WTC11 (cell line): ENCODE data around the gene AP4S1. TPM values are rescaled to one million over a fixed set of nuclear protein-coding genes. Genes with fewer than 3 reads are reported as not detected.
A peak's percentile ranks its signal among the peaks of the same experiment; 100 is the strongest.

Experiments used
- ATAC-seq: fragments of 200-7000 bp; cut with Tn5 transposase; 2 replicates; pipeline ENCODE4 v1.10.0; 2021; ENCODE audit warnings: mild to moderate bottlenecking, moderate library complexity
- CTCF ChIA-PET: fragments of 300-600 bp; sonication (Branson Sonifier 250); formaldehyde crosslinking; loops from one replicate; lab custom pipeline; 2021; ENCODE audit warnings: antibody characterized with exemption; lab: Charles Lee
- POLR2A ChIA-PET: fragments of 350-600 bp; sonication (Branson Sonifier 250); formaldehyde crosslinking; loops from one replicate; lab custom pipeline; 2021; ENCODE audit warnings: antibody characterized with exemption; lab: Charles Lee
- DNase-seq: peaks from one replicate; pipeline ENCODE4 v3.0.0; 2021; ENCODE audit warnings: low spot score
- H3K27ac Mint-ChIP-seq: 2 replicates; pipeline ENCODE4 v1.8.0; 2021; ENCODE audit warnings: mixed read lengths
- H3K27me3 Mint-ChIP-seq: 2 replicates; pipeline ENCODE4 v1.8.0; 2021; ENCODE audit warnings: low read depth, mild to moderate bottlenecking, moderate library complexity, mixed read lengths
- H3K36me3 Mint-ChIP-seq: 2 replicates; pipeline ENCODE4 v1.8.0; 2021; ENCODE audit warnings: mixed read lengths
- H3K4me1 Mint-ChIP-seq: 2 replicates; pipeline ENCODE4 v1.8.0; 2022; ENCODE audit warnings: mixed read lengths
- H3K4me3 Mint-ChIP-seq: 2 replicates; pipeline ENCODE4 v1.8.0; 2021; ENCODE audit warnings: mild to moderate bottlenecking, moderate library complexity, mixed read lengths
- H3K9me3 Mint-ChIP-seq: 2 replicates; pipeline ENCODE4 v1.8.0; 2021; ENCODE audit warnings: mixed read lengths
- AFF4 ChIP-seq: sonication (generic); formaldehyde crosslinking; IDR thresholded peaks from 2 replicates; pipeline ENCODE4 v1.8.1; 2023; ENCODE audit warnings: mild to moderate bottlenecking, missing genetic modification reagents, borderline replicate concordance
- E2F4 ChIP-seq: sonication (generic); formaldehyde crosslinking; IDR thresholded peaks from 2 replicates; pipeline ENCODE4 v1.8.1; 2022; ENCODE audit warnings: low read depth, mild to moderate bottlenecking, moderate library complexity, missing genetic modification reagents, borderline replicate concordance
- ERG ChIP-seq: fragments of 250-450 bp; sonication (Bioruptor Pico); IDR thresholded peaks from 2 replicates; pipeline ENCODE4 v1.8.0; 2021; ENCODE audit warnings: mild to moderate bottlenecking
- GABPB1 ChIP-seq: sonication (generic); formaldehyde crosslinking; IDR thresholded peaks from 2 replicates; pipeline ENCODE4 v1.8.1; 2023; ENCODE audit warnings: mild to moderate bottlenecking, missing genetic modification reagents
- IRF1 ChIP-seq: sonication (generic); formaldehyde crosslinking; IDR thresholded peaks from 2 replicates; pipeline ENCODE4 v1.8.0; 2023; ENCODE audit warnings: missing genetic modification reagents
- KAT7 ChIP-seq: sonication (generic); formaldehyde crosslinking; IDR thresholded peaks from 2 replicates; pipeline ENCODE4 v1.8.1; 2023; ENCODE audit warnings: missing genetic modification reagents, mild to moderate bottlenecking, borderline replicate concordance
- NFE2L1 ChIP-seq: sonication (generic); formaldehyde crosslinking; IDR thresholded peaks from 2 replicates; pipeline ENCODE4 v1.8.1; 2023; ENCODE audit warnings: missing genetic modification reagents
- NR1H2 ChIP-seq: sonication (generic); formaldehyde crosslinking; IDR thresholded peaks from 2 replicates; pipeline ENCODE4 v1.9.0; 2021; ENCODE audit warnings: mild to moderate bottlenecking, moderate library complexity, missing genetic modification reagents
- NR2C2 ChIP-seq: sonication (generic); formaldehyde crosslinking; IDR thresholded peaks from 2 replicates; pipeline ENCODE4 v1.8.0; 2022; ENCODE audit warnings: mild to moderate bottlenecking, missing genetic modification reagents
- TP53 ChIP-seq: sonication (generic); formaldehyde crosslinking; IDR thresholded peaks from 2 replicates; pipeline ENCODE4 v1.8.1; 2023; ENCODE audit warnings: mild to moderate bottlenecking, missing genetic modification reagents
- ZBTB43 ChIP-seq: sonication (generic); formaldehyde crosslinking; IDR thresholded peaks from 2 replicates; pipeline ENCODE4 v1.8.1; 2023; ENCODE audit warnings: mild to moderate bottlenecking, missing genetic modification reagents
- ZNF232 ChIP-seq: sonication (generic); formaldehyde crosslinking; IDR thresholded peaks from 2 replicates; pipeline ENCODE4 v1.8.0; 2022; ENCODE audit warnings: mild to moderate bottlenecking, missing genetic modification reagents
- ZNF281 ChIP-seq: sonication (generic); formaldehyde crosslinking; IDR thresholded peaks from 2 replicates; pipeline ENCODE4 v1.8.0; 2023; ENCODE audit warnings: mild to moderate bottlenecking, missing genetic modification reagents
- ZSCAN18 ChIP-seq: fragments of 250-450 bp; sonication (Bioruptor Pico); IDR thresholded peaks from 2 replicates; pipeline ENCODE4 v2.1.2; 2022; ENCODE audit warnings: mild to moderate bottlenecking, moderate library complexity
- total RNA-seq: library from RNA; stranded (reverse); gene quantifications from 3 replicates; pipeline ENCODE4 v1.2.3, GENCODE V29; 2021

Gene AP4S1
- total RNA-seq, 1 experiment from 2014 or later, result 7.0 TPM

GRCh38 chr14:31080056-31080455 lies 54.6 kb downstream of the AP4S1 start (continued):
- TF ChIP-seq ZSCAN18 (CRISPR knock-in tag), result no peak
- TF ChIP-seq, all 79 proteins: peak for 0

GRCh38 chr14:31080484-31080883 lies 55.0 kb downstream of the AP4S1 start:
- H3K4me1 Mint-ChIP-seq, result no peaks in the 10 kb centered on the region
- POLR2A ChIA-PET, result no interaction called here
- H3K27ac Mint-ChIP-seq, result no peak overlapping the region
- no peaks in the 10 kb centered on the region for H3K9me3 Mint-ChIP-seq
- peaks cover 4% of the 10 kb centered on the region; the same call in 1 of the 2 replicates for H3K36me3 Mint-ChIP-seq
- no peak for ATAC-seq
- TF ChIP-seq IRF1 (CRISPR knock-in tag), result no peak
- TF ChIP-seq ERG (CRISPR knock-in tag), result no peak
- TF ChIP-seq NR2C2, result no peak
- no peak for TF ChIP-seq AFF4
- TF ChIP-seq, all 79 proteins: peak for 0
- H3K27me3 Mint-ChIP-seq, result no peaks in the 10 kb centered on the region
- H3K4me3 Mint-ChIP-seq, result no peak overlapping the region
- no peak for DNase-seq
- CTCF ChIA-PET, result interaction anchor here (0.6 kb wide), 1 partner anchor 120 kb away, joined by 3 read pairs; no protein-coding TSS in a partner anchor

GRCh38 chr14:31083781-31084180 lies 58.3 kb downstream of the AP4S1 start:
- DNase-seq (no peak), ATAC-seq (peak; percentile 28; the same call in 1 of the 2 replicates)
- no peak overlapping the region for H3K4me3 Mint-ChIP-seq
- no peaks in the 10 kb centered on the region for H3K27me3 Mint-ChIP-seq
- H3K36me3 Mint-ChIP-seq, result no peaks in the 10 kb centered on the region
- no peaks in the 10 kb centered on the region for H3K4me1 Mint-ChIP-seq
- H3K27ac Mint-ChIP-seq, result no peak overlapping the region
- ChIA-PET POLR2A (no interaction called here), CTCF (interaction anchor here (0.6 to 1.1 kb wide), 2 partner anchors 91 to 123 kb away, joined by 3 read pairs; no protein-coding TSS in a partner anchor)
- no peaks in the 10 kb centered on the region for H3K9me3 Mint-ChIP-seq
- no peak for TF ChIP-seq E2F4 (CRISPR knock-in tag)
- TF ChIP-seq ZNF232, result no peak
- TF ChIP-seq ZNF281 (CRISPR knock-in tag), result no peak
- no peak for TF ChIP-seq NFE2L1 (CRISPR knock-in tag)
- no peak for TF ChIP-seq ZBTB43
- no peak for TF ChIP-seq NR1H2
- TF ChIP-seq TP53 (CRISPR knock-in tag), result no peak
- no peak for TF ChIP-seq GABPB1 (CRISPR knock-in tag)
- no peak for TF ChIP-seq IRF1 (CRISPR knock-in tag)
- TF ChIP-seq KAT7, result no peak
